A549 (cell line): ENCODE results near the gene HINT2. TPM values are rescaled to one million over a fixed set of nuclear protein-coding genes. Genes with fewer than 3 reads are reported as not detected.

Source experiments
- ATAC-seq, 2 experiments: fragments of 200-7000 bp in 1 of 2; fragments of >200 bp in 1 of 2; cut with Nextera tagmentation in 1 of 2; cut with Tn5 transposase in 1 of 2; 3 replicates each; pipeline versions ENCODE4 v1.8.0 to v1.9.1; 2018 to 2020; ENCODE audit warnings: mild to moderate bottlenecking in 1 of 2, moderate library complexity in 1 of 2
- CTCF ChIA-PET: fragments of 300-600 bp; sonication (Branson Sonifier 250); formaldehyde crosslinking; extraction: SDS; loops from one replicate; lab custom pipeline; 2021; ENCODE audit warnings: antibody characterized with exemption, inconsistent platforms; lab: Yijun Ruan, JAX
- POLR2A ChIA-PET: fragments of 350-600 bp; formaldehyde crosslinking; extraction: SDS; loops from one replicate; lab custom pipeline; 2021; ENCODE audit warnings: antibody characterized with exemption, inconsistent platforms; lab: Yijun Ruan, JAX
- DNase-seq, 2 experiments: peaks; one replicate each; pipeline versions ENCODE4 v3.0.0 to v3.0.0-alpha.2; 2011 to 2016; ENCODE audit warnings: low read depth in 1 of 2, low spot score in 1 of 2
- FAIRE-seq: peaks from 2 replicates; lab custom pipeline; 2011; peaks lifted over from hg19 to GRCh38; lab: Jason Lieb, UNC
- H3K27ac ChIP-seq, 2 experiments: fragments of >200 bp; sonication (Bioruptor Twin); formaldehyde crosslinking; 3 replicates each; pipeline ENCODE4 v1.5.1; 2016 to 2017
- H3K4me1 ChIP-seq: fragments of >200 bp; sonication (Bioruptor Twin); formaldehyde crosslinking; 3 replicates; pipeline ENCODE4 v1.6.1; 2016
- H3K4me2 ChIP-seq: fragments of >200 bp; sonication (Bioruptor Twin); formaldehyde crosslinking; 3 replicates; pipeline ENCODE4 v1.6.1; 2016
- H3K4me3 ChIP-seq: fragments of >200 bp; sonication (Bioruptor Twin); formaldehyde crosslinking; 3 replicates; pipeline ENCODE4 v1.5.1; 2016
- H3K9me3 ChIP-seq: fragments of >200 bp; sonication (Bioruptor Twin); formaldehyde crosslinking; 3 replicates; pipeline ENCODE4 v1.6.1; 2016
- CEBPB ChIP-seq, 2 experiments: fragments of >200 bp in 1 of 2; sonication (Bioruptor Twin) in 1 of 2; formaldehyde crosslinking in 1 of 2; IDR thresholded peaks; 2 replicates each; pipeline ENCODE4 v1.6.1; 2012 to 2016
- CTCF ChIP-seq: fragments of >200 bp; sonication (Bioruptor Twin); formaldehyde crosslinking; IDR thresholded peaks from 3 replicates; pipeline ENCODE4 v1.5.1; 2016
- E2F6 ChIP-seq: IDR thresholded peaks from 2 replicates; pipeline ENCODE4 v1.6.1; 2012; ENCODE audit warnings: low read depth, borderline replicate concordance
- GATA3 ChIP-seq: IDR thresholded peaks from 2 replicates; pipeline ENCODE4 v1.6.1; 2012; ENCODE audit warnings: borderline replicate concordance
- HES2 ChIP-seq: fragments of >200 bp; sonication (Bioruptor Twin); formaldehyde crosslinking; IDR thresholded peaks from 2 replicates; pipeline ENCODE4 v1.6.1; 2016
- HOXA7 ChIP-seq: fragments of 250-450 bp; sonication (Bioruptor Pico); IDR thresholded peaks from 2 replicates; pipeline ENCODE4 v1.5.0; 2020; ENCODE audit warnings: mild to moderate bottlenecking, moderate library complexity
- HOXB5 ChIP-seq: fragments of 250-450 bp; sonication (Bioruptor Pico); IDR thresholded peaks from 2 replicates; pipeline ENCODE4 v1.5.0; 2020; ENCODE audit warnings: mild to moderate bottlenecking, moderate library complexity
- JUN ChIP-seq, 2 experiments: fragments of >200 bp; sonication (Bioruptor Twin); formaldehyde crosslinking; IDR thresholded peaks; 2 replicates in 1 of 2; 3 replicates in 1 of 2; pipeline ENCODE4 v1.6.1; 2016 to 2017
- KDM5A ChIP-seq: fragments of 200-600 bp; sonication (generic); IDR thresholded peaks from 2 replicates; pipeline ENCODE4 v1.6.1; 2016; ENCODE audit warnings: antibody characterized with exemption, mild to moderate bottlenecking
- MAX ChIP-seq: IDR thresholded peaks from 2 replicates; pipeline ENCODE4 v1.6.1; 2012
- PBX3 ChIP-seq: IDR thresholded peaks from 2 replicates; pipeline ENCODE4 v1.6.1; 2012
- RAD21 ChIP-seq, 2 experiments: fragments of >200 bp in 1 of 2; sonication (Bioruptor Twin) in 1 of 2; formaldehyde crosslinking in 1 of 2; IDR thresholded peaks in 1 of 2; conservative IDR thresholded peaks in 1 of 2; 2 replicates in 1 of 2; 3 replicates in 1 of 2; pipeline ENCODE4 v1.6.1; 2012 to 2018; ENCODE audit warnings: inconsistent platforms in 1 of 2
- SMC3 ChIP-seq: fragments of >200 bp; sonication (Bioruptor Twin); formaldehyde crosslinking; IDR thresholded peaks from 3 replicates; pipeline ENCODE4 v1.6.1; 2018; ENCODE audit warnings: inconsistent platforms
- SREBF2 ChIP-seq: fragments of 450-650 bp; IDR thresholded peaks from 2 replicates; pipeline ENCODE4 v1.6.1; 2014; ENCODE audit warnings: mild to moderate bottlenecking, moderate library complexity
- ZNF302 ChIP-seq: fragments of 250-450 bp; sonication (Bioruptor Pico); IDR thresholded peaks from 2 replicates; pipeline ENCODE4 v1.9.0; 2021; ENCODE audit warnings: inconsistent platforms, mild to moderate bottlenecking, moderate library complexity
- ZSCAN20 ChIP-seq: fragments of 250-450 bp; sonication (Bioruptor Pico); IDR thresholded peaks from 2 replicates; pipeline ENCODE4 v1.8.0; 2022; ENCODE audit warnings: mild to moderate bottlenecking, moderate library complexity
- WGBS: methylation state at CpG from one replicate; pipeline ENCODE4 v1.1.6; 2017; ENCODE audit errors: missing lambda C conversion rate; 5-methylcytosine and 5-hydroxymethylcytosine counted together
- polyA plus RNA-seq, 4 experiments: library from polyadenylated mRNA; depleted of rRNA in 3 of 4; stranded (reverse); fragments of >200 nt; fragmentation: RNase III in 1 of 4; extraction: RNeasy Plus Mini Kit Qiagen cat#74134 plus additional on column Dnase treatment in 1 of 4; gene quantifications; 2 replicates in 3 of 4; 3 replicates in 1 of 4; pipeline ENCODE4 v1.2.3, GENCODE V29; 2011 to 2017

The HINT2 gene
- polyA plus RNA-seq, 2 of the 4 experiments (the other 2 are of a cell fraction): 46.9 to 69.2 TPM

- H3K4me2 ChIP-seq: peak overlapping the region; percentile 92
- ChIA-PET POLR2A (interaction anchor here (0.7 to 1.6 kb wide), 12 partner anchors 12 to 376 kb away, joined by 3 to 7 read pairs (median 4); partner anchors contain the start of genes CLTA, FAM221B, GBA2 and RGP1), CTCF (interaction anchor here (0.7 to 7.2 kb wide), 33 partner anchors 8 to 168 kb away, joined by 3 to 68 read pairs (median 4); partner anchors contain the start of genes CCDC107, FAM221B, GBA2 and NPR2)
- TF ChIP-seq KDM5A (no peak), CEBPB (IDR thresholded peaks at IDR 0.05) (peak in 1 of 2 experiments; percentile 68; a peak in 1 of 4 replicates), SMC3 (peak; percentile 37; the same call in 2 of the 3 replicates), RAD21 (conservative IDR thresholded peaks at IDR 0.05 in 1 of 2, IDR thresholded peaks at IDR 0.05 in 1 of 2) (peak in 1 of 2 experiments; percentile 33; a peak in 2 of 5 replicates), CTCF (peak; percentile 44; the same call in 2 of the 3 replicates), E2F6 (peak; percentile 35; the same call in 1 of the 2 replicates), MAX (peak; percentile 29; the same call in 1 of the 2 replicates), HOXB5 (CRISPR knock-in tag) (no peak), PBX3 (no peak), JUN (IDR thresholded peaks at IDR 0.05) (peak in 1 of 2 experiments; percentile 5; a peak in 1 of 5 replicates)
- H3K9me3 ChIP-seq: no peaks in the 10 kb centered on the region
- FAIRE-seq (no peak), ATAC-seq (peak; percentile 64 to 69), DNase-seq (peak; percentile 70 to 72)
- H3K27ac ChIP-seq: peak overlapping the region; percentile 94 to 96
- peaks cover 21% of the 10 kb centered on the region for H3K4me1 ChIP-seq
- peak overlapping the region; percentile 73 for H3K4me3 ChIP-seq
- WGBS: 15% methylated on average over 15 of the region's 29 CpGs
Observed at GRCh38 chr9:35814106-35814840, 569 bp downstream of the HINT2 start.

- Histone ChIP-seq H3K4me1 (peaks cover 21% of the 10 kb centered on the region), H3K4me3 (peak overlapping the region; percentile 73), H3K4me2 (peak overlapping the region; percentile 92), H3K27ac (peak overlapping the region; percentile 94 to 96), H3K9me3 (no peaks in the 10 kb centered on the region)
- WGBS: 80% methylated on average over 10 of the region's 10 CpGs
- DNase-seq: peak; percentile 78 to 79
- 0 out of 6 replicates have a peak, but pooled peaks of 1 of the 2 experiments have one; percentile 14 for ATAC-seq
- FAIRE-seq: no peak
- TF ChIP-seq HES2 (no peak), HOXA7 (no peak), CTCF (peak; percentile 37; the same call in 2 of the 3 replicates), ZNF302 (no peak), ZSCAN20 (CRISPR knock-in tag) (no peak), SMC3 (peak; percentile 31; the same call in 2 of the 3 replicates), SREBF2 (no peak), GATA3 (no peak), RAD21 (conservative IDR thresholded peaks at IDR 0.05 in 1 of 2, IDR thresholded peaks at IDR 0.05 in 1 of 2) (0 out of 5 replicates have a peak, but pooled peaks of 1 of the 2 experiments have one; percentile 21)
- ChIA-PET CTCF (interaction anchor here (0.7 to 7.2 kb wide), 32 partner anchors 9 to 168 kb away, joined by 3 to 68 read pairs (median 4); partner anchors contain the start of genes ARHGEF39, CCDC107, FAM221B and GBA2), POLR2A (interaction anchor here (0.8 to 1.6 kb wide), 7 partner anchors 15 to 377 kb away, joined by 3 to 7 read pairs (median 4); partner anchors contain the start of genes CLTA, GBA2 and RGP1)
Observed at GRCh38 chr9:35813434-35814105, 1.3 kb downstream of the HINT2 start.
